ENCODE results near the gene PASK. TPM values are rescaled to one million over a fixed set of nuclear protein-coding genes. Genes with fewer than 3 reads are reported as not detected.

The PASK gene
- total RNA-seq, 4 donors from 2014 or later = 3.4 to 8.9 (median 5.6) TPM

- TF ChIP-seq CTCF (IDR thresholded peaks at IDR 0.05) (no peak), POLR2A (IDR thresholded peaks at IDR 0.05) (no peak)
- intact Hi-C loops (cut with DNase I) = no loop called here
- no peaks in the 10 kb centered on the region for H3K27me3 ChIP-seq
- peaks cover 0 to 61% (median 5%) of the 10 kb centered on the region in 3 donors for H3K36me3 ChIP-seq
- no peak overlapping the region for H3K4me3 ChIP-seq
- WGBS, 2 donors = 92 to 93% methylated on average over 16 of the region's 16 CpGs
- no peak overlapping the region for H3K27ac ChIP-seq
- no peak for DNase-seq
- no peaks in the 10 kb centered on the region for H3K4me1 ChIP-seq
- no peaks in the 10 kb centered on the region for H3K9me3 ChIP-seq
Measured at GRCh38 chr2:241074901-241075540, 74.3 kb downstream of the PASK start.

GRCh38 chr2:241074065-241074818 lies 75.0 kb downstream of the PASK start:
- no peak overlapping the region for H3K4me3 ChIP-seq
- no peak for DNase-seq
- no peaks in the 10 kb centered on the region for H3K9me3 ChIP-seq
- intact Hi-C loops (cut with DNase I) = no loop called here
- TF ChIP-seq POLR2A (IDR thresholded peaks at IDR 0.05) = no peak
- TF ChIP-seq CTCF (IDR thresholded peaks at IDR 0.05) = no peak
- H3K36me3 ChIP-seq = peaks cover 0 to 68% (median 5%) of the 10 kb centered on the region in 3 donors
- no peaks in the 10 kb centered on the region for H3K27me3 ChIP-seq
- H3K4me1 ChIP-seq = no peaks in the 10 kb centered on the region
- no peak overlapping the region for H3K27ac ChIP-seq
- 79 to 86% methylated on average over 15 of the region's 16 CpGs for WGBS, 2 donors

- Histone ChIP-seq H3K4me3 (no peak overlapping the region), H3K4me1 (no peaks in the 10 kb centered on the region), H3K27me3 (no peaks in the 10 kb centered on the region), H3K9me3 (no peaks in the 10 kb centered on the region), H3K36me3 (peaks cover 0 to 77% (median 5%) of the 10 kb centered on the region in 3 donors), H3K27ac (no peak overlapping the region)
- TF ChIP-seq POLR2A (IDR thresholded peaks at IDR 0.05) (no peak), CTCF (IDR thresholded peaks at IDR 0.05) (no peak)
- no peak for DNase-seq
- intact Hi-C loops (cut with DNase I) = no loop called here
- WGBS, 2 donors = 68 to 80% methylated on average over 9 to 10 of the region's 25 CpGs
Measured at GRCh38 chr2:241073166-241074064, 75.9 kb downstream of the PASK start.

- Histone ChIP-seq H3K4me3 (no peak overlapping the region), H3K27me3 (no peaks in the 10 kb centered on the region), H3K27ac (no peak overlapping the region), H3K9me3 (no peaks in the 10 kb centered on the region), H3K36me3 (peaks cover 0 to 84% (median 5%) of the 10 kb centered on the region in 3 donors), H3K4me1 (no peaks in the 10 kb centered on the region)
- TF ChIP-seq POLR2A (IDR thresholded peaks at IDR 0.05) (no peak), CTCF (IDR thresholded peaks at IDR 0.05) (no peak)
- WGBS, 2 donors = 80% methylated on average over 11 to 13 of the region's 14 CpGs
- intact Hi-C loops (cut with DNase I) = no loop called here
- DNase-seq = no peak
Measured at GRCh38 chr2:241072553-241073165, 76.6 kb downstream of the PASK start.
